GM21529 (cell line): ENCODE results near the gene C15orf62.

Experiments used
- ATAC-seq: cut with Tn5 transposase; IDR thresholded peaks from one replicate; pipeline ENCODE4 v1.9.1; 2021; ENCODE audit not compliant: unreplicated experiment

The C15orf62 gene

DNA sequence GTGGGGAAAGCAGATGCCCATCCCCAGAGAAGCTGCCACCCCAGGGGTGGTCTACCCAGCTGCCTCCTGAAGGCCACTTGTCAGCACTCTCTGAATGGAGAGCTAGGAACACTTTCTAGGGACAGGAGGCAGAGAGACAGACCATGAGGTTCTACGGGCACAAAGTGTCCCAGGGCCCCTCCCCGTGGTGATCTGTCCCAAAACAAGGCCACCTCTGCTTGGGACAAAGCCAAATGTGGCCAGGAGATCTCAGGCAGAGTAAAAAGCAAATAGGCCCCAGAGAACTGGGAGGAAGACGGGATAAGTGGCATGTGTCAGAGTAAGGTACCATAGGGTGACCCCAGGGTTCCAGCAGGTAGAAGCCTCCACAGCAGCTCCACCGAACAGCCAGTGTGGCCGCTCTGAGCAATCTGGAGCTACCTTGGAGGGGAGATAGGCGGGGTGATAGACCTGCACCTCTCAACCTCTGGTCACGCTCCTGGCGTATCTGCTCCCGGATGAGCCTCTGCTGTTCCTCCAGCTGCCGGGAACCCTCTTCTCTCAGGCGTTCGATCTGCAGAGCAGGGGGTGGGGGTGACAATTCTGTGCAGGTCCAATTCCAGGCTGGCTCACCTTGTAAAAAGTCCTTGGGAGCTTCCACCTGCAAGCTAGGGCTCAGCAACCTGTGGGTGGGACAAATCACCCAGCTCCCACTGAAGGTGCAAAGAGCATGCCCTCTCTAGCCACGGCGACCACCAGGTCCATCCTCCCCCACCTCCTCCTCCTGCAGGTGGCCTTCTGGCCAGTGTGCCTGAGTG, 6.2 kb downstream of the C15orf62 start:
- ATAC-seq: no peak

DNA sequence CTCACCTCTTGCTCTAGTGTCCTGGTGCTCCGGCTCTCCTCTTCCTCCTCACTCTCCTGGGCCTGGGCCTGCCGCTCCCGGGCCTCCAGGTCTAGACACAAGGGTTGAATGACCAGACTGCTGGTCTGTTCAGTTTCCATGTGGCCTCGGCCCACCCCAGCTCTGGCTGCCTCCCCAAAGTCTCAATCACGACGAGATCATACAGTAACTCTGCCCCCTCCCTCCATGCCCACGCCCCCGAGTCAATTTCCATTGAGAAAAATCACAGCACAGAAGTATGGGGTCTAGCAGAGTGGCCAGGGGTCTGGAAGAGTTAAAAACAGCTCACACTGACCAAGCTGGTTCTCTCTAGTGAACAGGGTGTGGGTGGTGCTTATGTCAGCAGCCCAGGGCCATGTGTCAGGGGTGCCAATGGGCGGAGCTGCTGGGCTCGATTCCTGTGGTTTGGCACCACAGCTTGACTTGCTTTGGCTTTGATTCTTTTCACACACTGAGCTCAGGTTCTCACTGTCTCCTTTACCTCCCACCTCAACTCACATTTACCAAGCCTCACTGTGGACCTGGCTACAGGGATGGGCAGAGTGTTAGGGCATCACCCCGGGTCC, 6.9 kb downstream of the C15orf62 start:
- no peak for ATAC-seq

DNA sequence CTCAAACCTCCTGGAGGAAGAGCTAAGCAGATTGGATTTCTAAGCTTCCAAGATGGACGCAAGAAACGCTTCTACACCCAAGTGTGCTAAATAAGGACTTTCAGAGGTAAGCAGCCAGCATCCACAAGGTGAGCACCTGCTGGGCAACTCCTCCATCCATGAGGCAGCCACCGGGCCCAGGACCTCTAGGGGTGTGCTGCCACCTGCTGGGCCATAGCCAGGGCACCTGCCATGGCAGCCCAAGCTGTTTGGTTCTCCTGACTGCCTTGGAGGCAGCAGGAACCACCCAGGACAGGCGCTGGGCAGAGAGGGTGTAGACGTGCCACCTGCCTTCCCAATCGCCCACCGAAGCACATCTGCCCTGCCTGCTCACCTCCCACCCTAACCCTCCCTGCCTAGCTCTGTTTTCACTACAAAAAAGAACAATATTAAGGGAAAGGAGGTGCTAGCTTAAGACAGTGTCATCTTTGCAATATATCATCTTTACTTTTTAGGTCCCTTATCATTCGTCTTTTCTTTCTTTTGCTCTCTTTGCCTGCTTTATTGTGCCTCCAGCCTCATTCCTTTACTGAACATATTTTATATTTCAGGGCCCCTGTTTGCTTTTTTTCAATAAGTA, 12.9 kb downstream of the C15orf62 start:
- ATAC-seq: peak; percentile 79

DNA sequence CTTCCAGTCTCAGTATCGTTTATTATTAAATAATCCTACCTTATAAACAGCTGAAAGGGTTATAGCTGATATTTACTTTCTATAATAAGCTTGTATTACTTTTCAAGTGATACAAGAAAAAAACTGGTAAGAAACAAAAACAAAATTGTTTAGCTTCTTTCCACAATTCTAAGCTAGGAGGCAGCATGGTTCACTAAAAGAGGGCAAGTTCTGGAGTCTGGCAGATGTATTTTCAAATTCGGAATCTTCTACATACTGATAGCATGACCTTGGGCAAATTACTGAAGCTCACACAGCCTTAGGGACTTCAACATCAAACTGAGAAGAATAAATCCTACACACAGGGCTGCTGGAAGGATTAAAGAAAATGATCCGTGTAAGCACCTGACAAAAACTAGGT, 15.4 kb downstream of the C15orf62 start:
- no peak for ATAC-seq

DNA sequence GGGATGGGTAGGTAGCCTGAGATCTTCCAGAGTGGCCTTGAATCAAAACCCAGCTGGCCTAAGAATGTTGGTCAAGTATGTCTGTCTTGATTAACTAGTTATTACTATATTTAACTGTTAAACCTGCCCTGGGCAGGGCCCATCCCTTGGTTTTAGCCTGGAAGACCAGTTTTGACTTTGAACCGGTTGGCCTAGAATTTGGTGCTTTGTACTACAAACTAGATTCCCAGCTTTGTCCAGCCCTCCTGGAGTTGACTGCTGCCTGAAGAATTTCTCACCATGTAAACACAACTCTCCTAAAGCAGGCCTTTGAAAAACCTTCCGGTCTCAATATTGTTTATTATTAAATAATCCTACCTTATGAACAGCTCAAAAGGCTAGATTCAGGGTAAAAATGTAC, 16.0 kb downstream of the C15orf62 start:
- no peak for ATAC-seq

DNA sequence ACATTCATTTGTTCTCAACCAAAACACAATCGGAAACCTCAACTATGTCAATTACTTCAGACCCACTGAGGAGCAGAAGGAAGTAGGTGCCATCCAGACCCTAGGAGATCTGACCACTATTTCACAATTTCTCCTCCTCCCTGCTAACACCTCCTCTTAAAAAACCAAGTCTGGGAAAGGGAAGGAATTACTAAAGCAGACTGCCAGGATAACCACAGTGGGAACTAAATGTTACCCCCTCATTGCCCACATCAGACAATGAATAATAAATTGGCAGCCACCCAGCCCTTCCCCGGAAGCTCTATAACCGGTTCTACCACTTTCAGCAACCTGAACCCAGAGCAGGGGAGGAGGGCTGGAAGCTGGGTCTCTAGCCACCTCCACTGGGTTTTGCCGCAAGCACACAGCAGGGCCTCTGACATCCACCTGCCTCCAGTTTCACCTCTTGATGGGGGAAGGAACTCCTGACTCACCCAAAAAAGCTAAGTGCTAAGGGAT, 17.6 kb downstream of the C15orf62 start:
- ATAC-seq: no peak

DNA sequence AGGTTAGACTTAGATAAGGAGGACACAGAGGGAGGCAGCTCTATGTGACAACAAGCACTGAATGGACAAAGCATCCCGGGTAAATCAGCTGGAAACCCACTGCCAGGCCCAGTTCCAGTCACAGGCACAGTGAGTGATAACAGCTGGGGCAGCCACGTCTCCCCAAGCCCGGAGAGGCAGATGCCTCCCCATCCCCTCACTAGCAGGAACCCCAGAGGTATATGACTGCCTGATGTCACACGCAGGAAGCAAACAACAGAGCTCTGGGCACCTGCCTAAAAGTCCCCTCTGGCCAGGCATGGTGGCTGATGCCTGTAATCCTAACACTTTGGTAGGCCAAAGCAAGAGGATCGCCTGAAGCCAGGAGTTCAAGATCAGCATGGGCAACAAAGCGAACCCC, 18.2 kb downstream of the C15orf62 start:
- no peak for ATAC-seq

DNA sequence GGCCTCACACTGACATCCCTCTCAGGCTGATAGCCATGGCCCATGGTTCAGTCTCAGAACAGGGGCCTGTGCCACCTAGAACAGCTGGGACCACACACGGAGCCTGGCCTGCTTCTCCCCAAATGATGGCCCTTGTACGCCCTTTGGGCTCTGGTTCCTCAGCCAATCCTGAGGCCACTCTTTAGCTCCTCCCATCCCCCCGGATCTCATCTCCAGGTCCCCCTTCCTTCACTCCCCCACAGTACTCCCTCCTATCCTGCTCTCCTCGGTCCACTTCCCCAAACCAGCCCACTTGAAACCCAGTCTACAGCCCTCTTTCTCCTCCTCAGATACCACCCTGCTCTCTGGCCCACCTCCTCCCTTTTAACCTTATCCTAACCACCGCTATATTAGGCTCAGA, 19.3 kb downstream of the C15orf62 start:
- ATAC-seq: no peak

DNA sequence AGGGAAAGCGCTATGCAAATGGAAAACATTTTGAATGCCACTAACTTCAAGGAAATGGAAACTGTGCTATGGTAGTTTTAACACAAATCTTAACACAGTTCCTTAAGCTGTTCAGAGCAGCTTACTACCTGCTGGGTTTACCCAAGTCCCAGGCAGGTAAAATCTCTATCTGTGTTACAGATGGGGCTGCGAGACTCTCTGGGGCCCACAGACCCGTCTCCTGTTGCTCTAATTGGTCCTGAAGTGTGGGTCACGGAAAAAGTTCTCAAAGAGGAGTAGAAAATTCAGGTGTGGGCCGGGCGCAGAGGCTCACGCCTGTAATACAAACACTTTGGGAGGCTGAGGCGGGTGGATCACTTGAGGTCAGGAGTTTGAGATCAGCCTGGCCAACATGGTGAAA, 20.2 kb downstream of the C15orf62 start:
- ATAC-seq: no peak

DNA sequence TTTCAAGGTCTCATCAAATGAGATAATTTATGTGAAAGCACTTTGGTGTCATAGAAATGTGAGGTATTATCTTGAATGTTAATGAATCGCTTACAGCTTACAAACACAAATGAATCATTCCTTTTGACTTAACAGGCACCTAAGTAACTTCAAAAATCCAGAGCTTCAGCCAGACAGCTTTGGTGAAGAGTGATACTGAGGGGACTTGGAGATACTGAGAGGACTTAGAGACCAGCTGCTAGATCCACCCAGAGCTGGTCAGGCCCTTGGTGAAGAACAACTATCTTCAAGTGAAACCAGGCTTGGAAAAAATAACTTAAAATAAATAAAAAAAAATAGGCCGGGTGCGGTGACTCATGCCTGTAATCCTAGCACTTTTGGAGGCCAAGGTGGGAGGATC, 20.9 kb downstream of the C15orf62 start:
- no peak for ATAC-seq

DNA sequence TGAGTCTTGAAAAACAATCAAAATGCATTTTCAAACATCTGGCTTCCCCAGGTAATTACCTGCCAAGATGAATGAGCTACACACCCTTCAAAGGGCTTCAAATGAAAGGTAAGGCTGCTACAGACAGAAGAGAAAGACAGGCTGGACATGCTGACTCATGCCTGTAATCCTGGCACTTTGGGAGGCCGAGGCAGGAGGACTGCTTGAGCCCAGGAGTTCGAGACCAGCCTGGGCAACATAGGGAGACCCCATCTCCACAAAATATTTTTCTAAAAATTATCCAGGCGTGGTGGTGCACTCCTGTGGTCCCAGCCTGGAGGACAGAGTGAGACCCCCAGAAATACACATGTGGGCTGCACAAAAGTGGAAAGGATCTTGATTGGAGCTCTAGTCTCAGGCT, 22.6 kb downstream of the C15orf62 start:
- no peak for ATAC-seq

DNA sequence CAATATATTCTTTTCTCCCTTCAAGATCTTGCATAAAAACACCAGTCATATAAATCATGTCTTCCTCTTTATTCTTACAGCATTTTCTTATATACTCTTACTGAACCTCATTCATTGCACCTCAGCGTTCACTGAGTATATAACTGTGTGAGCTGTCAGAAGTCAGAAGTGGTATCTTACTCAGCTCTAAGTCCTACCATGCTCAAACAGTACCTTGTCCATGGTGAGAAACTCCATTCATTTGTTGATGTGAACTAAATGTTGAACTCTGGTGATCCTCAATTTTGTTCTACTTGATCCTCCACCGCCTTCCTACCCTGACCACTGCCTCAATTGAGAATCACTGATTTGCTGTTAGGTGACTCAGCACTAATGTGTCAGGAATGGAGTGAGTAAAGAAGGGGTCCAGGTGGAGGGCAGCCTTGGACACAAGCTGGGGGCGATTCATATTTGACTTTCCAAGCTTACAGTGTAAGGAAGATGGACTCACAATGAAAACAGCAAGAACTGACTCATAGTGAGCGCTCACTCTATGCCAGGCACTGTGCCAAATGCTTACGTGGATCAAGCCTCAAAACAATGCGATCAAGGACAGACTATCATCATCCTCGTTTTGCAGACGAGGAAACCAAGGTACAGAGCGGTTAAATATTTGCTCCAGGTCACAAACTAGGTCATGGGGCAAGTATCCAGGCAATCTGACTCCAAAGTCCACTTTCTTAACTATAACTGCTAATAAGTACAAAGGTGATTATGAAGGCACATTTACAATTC, 23.6 kb downstream of the C15orf62 start:
- ATAC-seq: no peak

DNA sequence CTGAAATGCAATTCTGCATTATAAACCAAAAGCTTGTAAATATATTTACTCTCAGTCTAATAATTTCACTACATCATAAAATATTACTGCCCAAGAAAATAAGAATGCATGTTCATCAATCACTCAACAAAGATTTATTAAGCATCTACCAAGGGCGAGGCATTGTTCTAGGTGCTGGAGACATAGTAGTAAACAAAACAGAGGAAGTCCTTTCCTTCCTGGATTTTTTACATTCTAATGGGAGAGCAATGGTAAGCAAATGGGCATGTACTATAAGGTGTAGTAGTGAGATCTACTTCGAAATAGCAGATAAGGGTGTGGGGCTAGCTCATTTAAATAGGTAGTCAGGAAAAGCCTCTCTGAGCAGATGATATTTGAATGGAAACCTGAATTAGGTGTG, 26.3 kb downstream of the C15orf62 start:
- ATAC-seq: no peak

DNA sequence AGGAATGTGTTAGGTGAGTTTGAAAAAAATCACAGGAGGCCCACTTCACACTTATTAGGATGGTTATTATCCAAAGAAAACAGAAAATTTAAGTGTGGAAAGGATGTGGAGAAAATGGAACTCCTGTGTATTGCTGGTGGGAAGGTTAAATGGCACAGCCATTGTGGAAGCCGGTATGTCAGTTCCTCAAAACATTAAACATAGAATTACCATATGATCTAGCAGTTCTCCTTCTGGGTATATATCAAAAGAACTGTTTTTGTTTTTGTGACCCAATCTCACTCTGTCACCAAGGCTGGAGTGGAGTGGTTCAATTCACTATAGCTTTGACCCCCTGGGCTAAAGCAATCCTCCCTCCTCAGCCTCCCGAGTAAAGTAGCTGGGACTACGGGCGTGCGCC, 26.7 kb downstream of the C15orf62 start:
- ATAC-seq: no peak

DNA sequence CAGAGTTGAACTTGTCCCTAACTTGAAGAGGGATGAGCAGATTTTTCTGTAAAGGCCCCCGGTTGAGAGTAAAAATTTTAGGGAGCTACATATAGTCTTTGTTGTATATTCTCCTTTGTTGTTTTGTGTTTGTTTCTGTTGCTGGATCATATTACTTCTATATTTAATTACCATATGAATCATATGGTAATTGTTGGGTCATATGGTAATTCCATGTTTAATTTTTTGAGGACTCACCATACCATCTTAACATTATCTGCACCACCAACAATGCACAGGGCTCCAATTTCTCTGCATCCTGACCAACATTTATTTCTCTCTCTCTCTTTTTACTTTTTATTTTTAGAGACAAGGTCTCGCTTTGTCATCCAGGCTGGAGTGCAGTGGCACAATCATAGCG, 29.7 kb downstream of the C15orf62 start:
- ATAC-seq: no peak

DNA sequence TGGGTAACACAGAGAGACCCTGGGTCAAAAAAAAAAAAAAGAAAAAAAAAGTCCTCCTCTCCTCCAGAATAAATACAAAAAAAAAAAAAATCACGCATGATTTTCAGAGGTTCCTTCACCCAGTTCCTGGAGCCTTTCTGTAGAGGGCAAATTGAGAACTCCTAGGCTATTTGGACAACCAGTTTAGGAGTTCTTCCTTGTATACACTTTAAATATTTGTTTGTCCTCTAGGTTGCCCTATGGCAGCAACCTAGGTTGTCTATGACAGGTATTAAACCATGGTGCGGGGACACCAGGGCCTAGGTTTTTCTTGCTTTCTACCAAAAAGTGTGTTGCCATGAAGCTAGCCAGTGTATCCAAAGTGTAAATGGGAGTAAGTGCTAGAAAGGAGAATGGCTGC, 33.3 kb downstream of the C15orf62 start:
- ATAC-seq: no peak

DNA sequence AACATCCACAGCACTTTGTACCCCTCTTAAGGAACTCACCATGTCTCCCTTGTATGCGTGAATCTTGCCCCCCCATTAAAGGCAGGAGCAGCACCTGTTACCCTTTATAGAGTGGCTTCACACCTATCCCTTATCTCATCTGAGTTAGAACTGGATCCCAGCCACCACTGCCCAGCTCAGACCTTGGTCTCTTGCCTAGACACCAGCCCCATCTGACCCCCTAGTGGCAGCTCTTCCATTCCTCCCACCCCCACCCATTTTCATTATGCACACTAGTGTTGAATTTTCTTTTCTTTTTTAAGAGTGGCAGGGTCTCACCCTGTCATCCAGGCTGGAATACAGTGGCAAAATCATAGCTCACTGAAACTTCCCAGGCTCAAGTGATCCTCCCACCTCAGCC, 33.9 kb downstream of the C15orf62 start:
- no peak for ATAC-seq

DNA sequence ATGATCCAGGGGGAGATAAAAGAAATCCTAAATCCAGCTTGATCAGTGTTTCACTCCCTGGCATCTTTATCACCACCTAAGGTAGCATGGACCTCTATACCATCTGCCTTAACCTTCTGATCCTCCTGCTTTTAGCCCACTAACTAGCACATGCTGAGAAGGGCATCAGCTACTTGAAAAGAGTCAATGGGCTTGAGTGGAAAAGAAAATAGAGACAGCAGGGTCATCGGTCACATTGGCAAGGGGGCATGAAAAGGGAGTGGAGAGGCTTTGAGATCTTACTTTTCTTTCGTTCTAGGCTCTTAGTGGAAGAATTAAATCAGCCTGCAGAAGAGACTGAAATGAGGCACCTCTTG, 36.9 kb downstream of the C15orf62 start:
- no peak for ATAC-seq

DNA sequence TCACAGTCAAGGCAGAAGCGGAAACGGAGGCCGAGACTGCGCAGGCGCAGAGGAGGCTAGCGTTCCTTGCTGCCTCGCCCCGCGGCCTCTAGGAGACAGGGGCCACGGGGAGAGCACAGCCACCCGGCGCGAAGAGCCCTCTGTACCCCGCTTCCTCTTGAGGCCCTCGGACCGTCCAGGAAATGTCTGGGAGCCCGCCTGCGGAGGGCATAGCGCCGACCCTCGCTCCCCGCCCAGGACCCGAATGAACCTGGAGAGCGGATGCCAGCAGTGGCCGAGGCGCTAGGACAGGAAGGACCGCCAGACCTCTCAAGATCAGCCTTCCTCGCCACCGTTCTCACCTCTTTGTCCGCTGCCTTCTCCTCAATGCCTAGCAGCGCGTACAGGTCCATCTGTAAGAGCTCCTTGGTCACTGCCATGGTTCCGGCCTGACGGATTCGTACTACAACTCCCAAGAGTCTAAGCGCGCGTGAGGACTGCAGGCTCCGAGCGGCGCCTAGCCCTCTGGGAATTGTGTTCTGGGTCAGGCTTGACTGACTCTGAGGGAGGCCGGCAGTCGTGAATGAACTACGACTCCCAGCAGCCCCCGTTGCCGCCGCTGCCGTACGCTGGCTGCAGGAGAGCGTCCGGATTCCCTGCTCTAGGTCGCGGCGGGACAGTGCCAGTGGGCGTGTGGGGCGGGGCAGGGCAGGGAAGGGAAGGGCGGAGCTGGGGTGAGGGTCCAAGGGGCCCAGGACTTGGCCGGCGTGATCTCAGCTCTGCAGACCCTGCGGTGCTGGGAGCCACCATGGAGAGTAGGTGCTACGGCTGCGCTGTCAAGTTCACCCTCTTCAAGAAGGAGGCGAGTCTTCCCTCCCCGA, 37.5 kb downstream of the C15orf62 start, which contains the start of the genes DNAJC17 and ZFYVE19:
Gene DNAJC17 (minus strand): TSS at position 446 of the 860 bp plus-strand sequence. CDS start 27 bp downstream, at position 419.
Gene ZFYVE19 (plus strand): TSS at position 62 of the 860 bp plus-strand sequence. CDS start 501 bp downstream, at position 563.
- peak; percentile 94 for ATAC-seq

DNA sequence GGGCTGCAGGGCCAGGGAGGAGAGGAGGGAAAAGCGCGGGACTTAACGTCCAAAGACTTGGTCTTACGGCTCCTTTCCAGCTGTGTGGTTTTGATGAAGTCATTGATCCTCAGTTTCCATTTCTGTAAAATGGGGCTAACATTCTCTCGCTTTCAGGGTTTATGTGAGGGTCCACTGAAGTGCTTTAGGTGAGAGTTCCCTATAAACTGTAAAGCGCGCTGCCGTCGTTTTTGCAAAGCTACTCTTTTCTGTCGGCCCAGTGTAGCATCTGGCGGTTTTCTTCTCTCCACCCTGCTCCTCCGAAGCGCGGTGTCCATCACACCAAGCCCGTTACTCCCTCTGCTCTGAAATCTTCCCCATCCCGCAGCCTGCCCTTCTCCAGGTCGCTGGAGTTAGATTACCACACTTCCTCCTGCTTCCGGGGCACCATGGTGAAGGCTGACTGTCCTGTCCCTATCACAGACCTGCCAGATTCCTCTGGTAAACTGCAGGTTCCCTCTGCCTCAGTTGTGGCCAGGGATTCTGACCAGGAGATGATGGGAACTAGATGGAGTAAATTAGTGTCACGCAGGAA, 38.2 kb downstream of the C15orf62 start:
- no peak for ATAC-seq
